Raji (cell line): ENCODE measurements around the gene SOX8.

Source experiments
- POLR2A ChIP-seq: IDR thresholded peaks from 2 replicates; pipeline ENCODE4 v1.6.1; 2011; ENCODE audit warnings: low read depth, low read length, control low read depth; ENCODE audit not compliant: insufficient read depth

Gene SOX8

GRCh38 chr16:951660-952301, 29.8 kb upstream of the SOX8 start:
- no peak for TF ChIP-seq POLR2A

- no peak for TF ChIP-seq POLR2A
These were observed 29.2 kb upstream of the SOX8 start for GRCh38 chr16:952321-952720.

GRCh38 chr16:959232-960040, 22.1 kb upstream of the SOX8 start:
- TF ChIP-seq POLR2A, result no peak

DNA sequence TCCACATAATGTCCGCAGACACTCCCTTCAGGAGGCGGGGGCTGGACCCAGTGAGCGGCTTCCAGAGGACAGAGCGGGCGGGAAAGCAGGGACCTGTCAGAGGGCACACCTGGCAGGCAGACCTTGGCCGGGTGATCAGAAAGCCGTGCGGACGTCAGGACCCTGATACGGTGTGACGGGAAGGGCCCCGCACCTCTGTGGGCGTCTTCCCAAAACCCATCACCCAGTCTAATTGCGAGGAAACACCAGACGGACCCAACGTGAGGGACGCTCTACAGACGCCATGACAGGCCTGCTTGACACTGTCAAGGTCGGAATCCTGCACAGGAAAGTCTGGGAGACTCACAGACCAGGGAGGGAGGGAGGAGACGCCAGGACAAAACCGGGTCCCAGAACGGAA, 19.2 kb upstream of the SOX8 start:
- TF ChIP-seq POLR2A, result no peak

- TF ChIP-seq POLR2A, result no peak
These were observed 18.4 kb upstream of the SOX8 start for GRCh38 chr16:962901-963814.

GRCh38 chr16:963913-964312, 17.7 kb upstream of the SOX8 start:
- TF ChIP-seq POLR2A, result no peak

- no peak for TF ChIP-seq POLR2A
These were observed 17.1 kb upstream of the SOX8 start for GRCh38 chr16:964356-965035.

- TF ChIP-seq POLR2A, result no peak
These were observed 16.6 kb upstream of the SOX8 start for GRCh38 chr16:965036-965395.

DNA sequence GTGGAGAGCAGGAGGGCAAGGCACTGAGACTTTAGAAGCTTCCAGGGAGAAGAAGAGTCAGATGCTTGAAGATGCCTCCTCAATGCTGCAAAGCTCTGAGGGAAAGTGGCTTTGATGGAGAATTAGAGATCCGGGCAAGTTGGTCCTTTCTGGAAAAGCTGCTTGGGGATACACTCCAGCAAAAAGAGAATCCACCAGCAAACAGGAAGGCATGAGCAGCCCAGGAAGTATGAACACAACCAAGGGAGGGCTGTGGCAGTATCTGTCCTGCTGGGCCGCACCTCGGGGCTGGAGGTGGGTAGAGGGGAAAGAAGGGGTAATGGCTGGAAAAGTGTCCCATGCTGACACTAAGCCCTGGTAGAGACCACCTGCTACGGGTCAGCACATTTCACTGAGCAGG, 16.1 kb upstream of the SOX8 start:
- TF ChIP-seq POLR2A, result no peak

GRCh38 chr16:966035-966434, 15.5 kb upstream of the SOX8 start:
- no peak for TF ChIP-seq POLR2A

DNA sequence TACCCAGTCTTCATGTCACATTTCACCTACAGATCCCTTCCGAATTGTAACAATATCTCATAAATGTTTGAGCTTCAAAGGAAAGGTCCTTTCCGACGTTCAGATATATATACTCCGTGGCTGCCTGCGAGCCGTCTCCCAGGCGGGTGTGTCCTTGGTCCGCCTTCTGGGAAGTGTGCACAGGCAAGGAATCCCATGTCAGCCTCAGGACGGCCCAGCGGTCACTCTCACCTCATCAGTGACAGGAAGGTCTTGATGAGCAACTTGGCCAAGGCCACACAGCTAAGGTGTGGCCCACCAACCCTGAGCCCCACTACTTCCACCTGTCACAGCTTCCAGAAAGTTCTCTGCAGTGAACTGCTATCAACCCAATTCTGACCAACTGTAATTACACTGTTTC, 15.1 kb upstream of the SOX8 start:
- no peak for TF ChIP-seq POLR2A

GRCh38 chr16:967077-967541, 14.5 kb upstream of the SOX8 start:
- TF ChIP-seq POLR2A, result no peak

DNA sequence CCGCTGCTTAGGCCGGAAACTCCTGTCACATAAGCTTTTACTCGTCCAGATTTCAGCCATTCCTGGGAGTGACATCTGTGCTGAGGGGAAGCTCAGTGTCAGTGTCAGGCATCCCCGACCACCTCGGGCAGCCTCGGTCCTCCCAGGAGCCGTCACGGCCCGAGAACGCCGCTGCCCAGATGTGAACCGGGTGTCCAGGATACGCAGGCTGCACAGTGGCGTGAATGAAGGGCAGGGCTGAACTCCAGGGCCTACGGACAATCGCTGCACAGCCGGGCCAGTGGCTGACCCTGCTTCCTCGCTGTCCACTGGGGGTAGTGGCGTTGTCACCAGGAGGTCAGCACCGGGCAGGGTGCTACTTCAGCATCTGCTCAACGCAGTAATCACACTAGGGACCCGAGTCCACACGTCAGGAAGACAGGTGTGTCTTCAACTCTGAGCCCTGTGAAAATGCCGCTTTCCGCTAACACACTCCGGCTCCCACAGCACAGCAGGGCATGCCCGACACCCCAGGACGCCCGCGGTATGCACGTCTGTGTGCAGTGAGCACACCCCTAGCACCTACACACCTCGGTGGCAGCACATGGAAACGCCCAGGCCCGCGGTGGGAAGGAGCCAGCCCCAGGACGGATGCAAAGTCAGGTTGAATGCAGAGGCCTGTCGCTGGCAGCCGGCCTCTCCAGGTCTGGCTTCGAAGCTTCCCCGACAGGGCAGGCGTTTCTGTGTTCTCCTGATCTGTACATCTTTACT, 13.8 kb upstream of the SOX8 start:
- TF ChIP-seq POLR2A, result no peak

- no peak for TF ChIP-seq POLR2A
These were observed 12.9 kb upstream of the SOX8 start for GRCh38 chr16:968620-969019.
